Measurements from ENCODE around the gene COPS6. TPM values are rescaled to one million over a fixed set of nuclear protein-coding genes. Genes with fewer than 3 reads are reported as not detected.

Gene COPS6
- total and polyA plus RNA-seq, 4 donors: 28.7 to 63.2 (median 46.8) TPM

- Histone ChIP-seq H3K27me3 (ENCODE audit: control insufficient read depth in 4 of 4, insufficient read depth in 4 of 4, low read length in 3 of 4) (no peaks in the 10 kb centered on the region), H3K4me1 (ENCODE audit: control insufficient read depth in 4 of 4, insufficient read depth in 4 of 4, low read length in 3 of 4) (peaks cover 0 to 2% (median 0%) of the 10 kb centered on the region in 4 donors), H3K9ac (ENCODE audit: low read depth in 1 of 2, low read length in 2 of 2) (no peak overlapping the region), H3K27ac (ENCODE audit: low read depth in 1 of 2, low read length in 2 of 2) (no peak overlapping the region), H3K36me3 (ENCODE audit: control insufficient read depth in 4 of 4, insufficient read depth in 3 of 4, low read depth in 1 of 4, low read length in 3 of 4) (no peaks in the 10 kb centered on the region), H3K9me3 (ENCODE audit: control insufficient read depth in 4 of 4, low read length in 3 of 4) (no peaks in the 10 kb centered on the region), H3K4me3 (ENCODE audit: low read depth in 1 of 3, low read length in 3 of 3) (no peak overlapping the region)
- TF ChIP-seq REST (IDR thresholded peaks at IDR 0.05): no peak
- TF ChIP-seq, protein P1, sequence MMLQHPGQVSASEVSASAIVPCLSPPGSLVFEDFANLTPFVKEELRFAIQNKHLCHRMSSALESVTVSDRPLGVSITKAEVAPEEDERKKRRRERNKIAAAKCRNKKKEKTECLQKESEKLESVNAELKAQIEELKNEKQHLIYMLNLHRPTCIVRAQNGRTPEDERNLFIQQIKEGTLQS (IDR thresholded peaks at IDR 0.05): no peak
- 83% methylated on average over 13 of the region's 13 CpGs for WGBS
- no peak for DNase-seq (ENCODE audit: low spot score)
These were observed 49.3 kb downstream of the COPS6 start for GRCh38 chr7:100137851-100138760.

- H3K27ac ChIP-seq (ENCODE audit: low read depth in 1 of 2, low read length in 2 of 2): no peak overlapping the region
These were observed 52.8 kb downstream of the COPS6 start for GRCh38 chr7:100141555-100141949.

More at GRCh38 chr7:100141555-100141949, 52.8 kb downstream of the COPS6 start:
- Histone ChIP-seq H3K4me1 (ENCODE audit: control insufficient read depth in 4 of 4, insufficient read depth in 4 of 4, low read length in 3 of 4) (peaks cover 0 to 2% (median 0%) of the 10 kb centered on the region in 4 donors), H3K4me3 (ENCODE audit: low read depth in 1 of 3, low read length in 3 of 3) (no peak overlapping the region), H3K36me3 (ENCODE audit: control insufficient read depth in 4 of 4, insufficient read depth in 3 of 4, low read depth in 1 of 4, low read length in 3 of 4) (no peaks in the 10 kb centered on the region), H3K9ac (ENCODE audit: low read depth in 1 of 2, low read length in 2 of 2) (no peak overlapping the region), H3K9me3 (ENCODE audit: control insufficient read depth in 4 of 4, low read length in 3 of 4) (no peaks in the 10 kb centered on the region), H3K27me3 (ENCODE audit: control insufficient read depth in 4 of 4, insufficient read depth in 4 of 4, low read length in 3 of 4) (no peaks in the 10 kb centered on the region)
- TF ChIP-seq GABPA (IDR thresholded peaks at IDR 0.05 in 1 of 2, conservative IDR thresholded peaks at IDR 0.05 in 1 of 2) (no peak), YY1 (IDR thresholded peaks at IDR 0.05) (no peak), EGR1 (IDR thresholded peaks at IDR 0.05; ENCODE audit: low read depth in 2 of 2) (no peak), FOXA1 (IDR thresholded peaks at IDR 0.05) (no peak), HNF4G (IDR thresholded peaks at IDR 0.05) (no peak), RXRA (IDR thresholded peaks at IDR 0.05) (no peak), REST (IDR thresholded peaks at IDR 0.05) (no peak), JUND (IDR thresholded peaks at IDR 0.05) (no peak), CTCF (IDR thresholded peaks at IDR 0.05; ENCODE audit: low read depth, low read length, missing input control) (no peak), NR2F2 (IDR thresholded peaks at IDR 0.05) (no peak), RAD21 (IDR thresholded peaks at IDR 0.05) (no peak), SP1 (IDR thresholded peaks at IDR 0.05) (no peak), FOXA2 (IDR thresholded peaks at IDR 0.05) (no peak), HNF4A (conservative IDR thresholded peaks at IDR 0.05) (no peak), TAF1 (conservative IDR thresholded peaks at IDR 0.05) (no peak)
- TF ChIP-seq, protein P1 (IDR thresholded peaks at IDR 0.05): no peak
- TF ChIP-seq, protein P2, sequence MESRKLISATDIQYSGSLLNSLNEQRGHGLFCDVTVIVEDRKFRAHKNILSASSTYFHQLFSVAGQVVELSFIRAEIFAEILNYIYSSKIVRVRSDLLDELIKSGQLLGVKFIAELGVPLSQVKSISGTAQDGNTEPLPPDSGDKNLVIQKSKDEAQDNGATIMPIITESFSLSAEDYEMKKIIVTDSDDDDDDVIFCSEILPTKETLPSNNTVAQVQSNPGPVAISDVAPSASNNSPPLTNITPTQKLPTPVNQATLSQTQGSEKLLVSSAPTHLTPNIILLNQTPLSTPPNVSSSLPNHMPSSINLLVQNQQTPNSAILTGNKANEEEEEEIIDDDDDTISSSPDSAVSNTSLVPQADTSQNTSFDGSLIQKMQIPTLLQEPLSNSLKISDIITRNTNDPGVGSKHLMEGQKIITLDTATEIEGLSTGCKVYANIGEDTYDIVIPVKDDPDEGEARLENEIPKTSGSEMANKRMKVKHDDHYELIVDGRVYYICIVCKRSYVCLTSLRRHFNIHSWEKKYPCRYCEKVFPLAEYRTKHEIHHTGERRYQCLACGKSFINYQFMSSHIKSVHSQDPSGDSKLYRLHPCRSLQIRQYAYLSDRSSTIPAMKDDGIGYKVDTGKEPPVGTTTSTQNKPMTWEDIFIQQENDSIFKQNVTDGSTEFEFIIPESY (IDR thresholded peaks at IDR 0.05): no peak
- TF ChIP-seq, protein P3, sequence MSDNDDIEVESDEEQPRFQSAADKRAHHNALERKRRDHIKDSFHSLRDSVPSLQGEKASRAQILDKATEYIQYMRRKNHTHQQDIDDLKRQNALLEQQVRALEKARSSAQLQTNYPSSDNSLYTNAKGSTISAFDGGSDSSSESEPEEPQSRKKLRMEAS (IDR thresholded peaks at IDR 0.05): no peak
- no peak for DNase-seq (ENCODE audit: low spot score)
- WGBS: 58% methylated on average over 3 of the region's 3 CpGs
